Occipital lobe (tissue), 2 donors: Measurements from ENCODE around the gene CDC16. TPM values are rescaled to one million over a fixed set of nuclear protein-coding genes. Genes with fewer than 3 reads are reported as not detected.
"Not testable (repeated sequence)": the region's sequence is repeated elsewhere in the genome, so short reads cannot be mapped to it uniquely, and the experiment has no call there.

Experiments
- DNase-seq: peaks from one replicate; lab custom pipeline; 2025; lab: John Stamatoyannopoulos, UW
- total RNA-seq: library from RNA; depleted of rRNA; stranded (reverse); fragments of >200 nt; gene quantifications from one replicate; pipeline ENCODE4 v1.2.3, GENCODE V29; 2014

CDC16 gene
- total RNA-seq, 1 donor from 2014 or later = 49.4 TPM

- DNase-seq = no peak
Observed at GRCh38 chr13:114261328-114261965, 26.8 kb downstream of the CDC16 start.

- DNase-seq = no peak
Observed at GRCh38 chr13:114263578-114263977, 28.9 kb downstream of the CDC16 start.

GRCh38 chr13:114264313-114264712 is 29.6 kb downstream of the CDC16 start:
- not testable (repeated sequence) for DNase-seq

GRCh38 chr13:114264886-114265611 is 30.4 kb downstream of the CDC16 start:
- DNase-seq = no peak

GRCh38 chr13:114266241-114266640 is 31.5 kb downstream of the CDC16 start:
- no peak for DNase-seq

GRCh38 chr13:114268344-114269280 is 33.9 kb downstream of the CDC16 start:
- no peak for DNase-seq

GRCh38 chr13:114269281-114269770 is 34.6 kb downstream of the CDC16 start:
- DNase-seq = no peak

GRCh38 chr13:114272977-114273376 is 38.3 kb downstream of the CDC16 start:
- DNase-seq = no peak

GRCh38 chr13:114275304-114275703 is 40.6 kb downstream of the CDC16 start:
- no peak for DNase-seq

- DNase-seq = no peak
Observed at GRCh38 chr13:114279146-114279545, 44.4 kb downstream of the CDC16 start.

GRCh38 chr13:114279758-114280355 is 45.2 kb downstream of the CDC16 start:
- DNase-seq = no peak

- peak; percentile 89 for DNase-seq
Observed at GRCh38 chr13:114281351-114282040, 46.8 kb downstream of the CDC16 start, which contains the start of gene UPF3A. Gene UPF3A, plus strand, starts transcription at chr13:114281601. Its CDS starts 39 bp downstream, at chr13:114281640.

GRCh38 chr13:114282041-114282670 is 47.5 kb downstream of the CDC16 start:
- no peak for DNase-seq

- no peak for DNase-seq
Observed at GRCh38 chr13:114283576-114283975, 48.9 kb downstream of the CDC16 start.

GRCh38 chr13:114284680-114285079 is 50.0 kb downstream of the CDC16 start:
- no peak for DNase-seq

GRCh38 chr13:114285166-114285808 is 50.6 kb downstream of the CDC16 start:
- DNase-seq = no peak

GRCh38 chr13:114286808-114287207 is 52.1 kb downstream of the CDC16 start:
- DNase-seq = no peak

GRCh38 chr13:114288157-114288591 is 53.5 kb downstream of the CDC16 start:
- no peak for DNase-seq

GRCh38 chr13:114296448-114296847 is 61.8 kb downstream of the CDC16 start:
- no peak for DNase-seq

- no peak for DNase-seq
Observed at GRCh38 chr13:114296902-114297301, 62.2 kb downstream of the CDC16 start.
